ENCODE measurements around the gene HP.

The HP gene

DNA sequence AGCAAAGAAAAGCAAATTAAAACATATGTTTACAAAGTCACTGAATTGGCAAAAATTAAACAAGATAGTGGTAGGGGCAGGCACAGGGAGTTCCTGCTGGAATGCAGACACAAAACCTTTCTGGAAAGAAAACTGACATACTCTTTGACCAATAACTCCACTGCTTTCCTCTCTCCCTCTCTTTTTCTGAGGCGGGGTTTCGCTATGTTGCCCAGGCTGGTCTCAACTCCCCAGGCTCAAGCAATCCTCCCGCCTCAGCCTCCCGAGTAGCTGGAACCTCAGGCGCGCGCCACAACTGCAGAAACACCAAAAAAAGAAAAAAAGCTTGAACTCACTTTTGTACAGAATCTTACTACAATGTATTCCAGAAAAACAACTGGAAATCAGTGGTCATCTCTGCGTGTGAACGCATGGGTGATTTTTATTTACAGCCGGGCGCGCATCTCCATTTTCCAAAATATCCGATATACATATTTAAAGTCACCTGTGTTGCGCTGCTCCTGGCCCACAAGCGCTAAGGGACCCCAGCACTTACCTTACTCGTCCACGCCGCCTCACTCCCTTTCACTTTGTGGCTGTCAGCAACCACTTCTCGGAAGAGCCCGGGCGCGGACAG, 38.6 kb downstream of the HP start:
- DNase-seq = peak; percentile 23

DNA sequence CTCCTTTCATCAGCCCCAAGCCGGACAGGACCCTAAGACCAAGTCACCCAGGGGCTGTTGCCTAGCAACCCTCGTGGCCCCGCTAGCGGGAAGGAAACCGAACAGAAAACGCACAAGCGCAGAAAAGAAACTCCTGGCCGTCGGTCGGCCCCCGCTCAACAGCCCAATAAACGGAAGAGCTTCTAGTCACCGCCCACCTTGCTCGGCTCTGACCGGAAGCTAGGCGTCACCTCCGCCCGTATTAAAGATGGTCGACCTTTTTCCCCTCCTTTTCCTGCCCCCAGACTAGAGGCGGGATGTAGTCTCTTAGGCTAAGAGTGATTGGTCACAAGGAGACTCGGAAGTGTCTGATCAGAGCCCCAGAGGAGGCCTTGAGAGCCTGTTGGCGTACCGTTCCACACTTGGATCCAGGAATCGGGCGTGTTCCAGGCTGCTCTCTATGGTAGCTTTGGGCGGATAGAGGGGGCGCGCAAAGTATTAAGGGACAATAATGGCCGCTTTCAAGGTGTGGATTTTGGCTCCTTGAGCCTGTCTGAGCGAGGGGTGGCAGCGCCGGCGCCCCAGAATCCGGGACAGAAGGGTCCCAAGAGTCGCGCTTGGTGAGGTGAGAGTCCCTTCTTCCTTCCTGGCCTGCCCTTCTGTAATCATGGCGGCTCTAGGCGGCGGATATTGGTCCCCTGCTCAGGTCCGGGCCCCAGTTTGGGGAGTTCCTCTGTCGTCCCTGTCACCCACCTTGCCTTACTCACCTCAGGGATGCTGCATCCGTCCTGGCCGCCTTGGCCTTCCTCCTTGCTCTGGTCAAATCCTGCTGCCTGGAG, 39.4 kb downstream of the HP start, which contains the start of the genes DHX38 and TXNL4B:
Gene DHX38 (plus strand): TSS at position 400 of the 818 bp plus-strand sequence. CDS start 2,311 bp downstream, outside the sequence.
Gene TXNL4B (minus strand): TSS at position 173 of the 818 bp plus-strand sequence. CDS start 2,871 bp downstream, outside the sequence.
- DNase-seq = peak; percentile 99

DNA sequence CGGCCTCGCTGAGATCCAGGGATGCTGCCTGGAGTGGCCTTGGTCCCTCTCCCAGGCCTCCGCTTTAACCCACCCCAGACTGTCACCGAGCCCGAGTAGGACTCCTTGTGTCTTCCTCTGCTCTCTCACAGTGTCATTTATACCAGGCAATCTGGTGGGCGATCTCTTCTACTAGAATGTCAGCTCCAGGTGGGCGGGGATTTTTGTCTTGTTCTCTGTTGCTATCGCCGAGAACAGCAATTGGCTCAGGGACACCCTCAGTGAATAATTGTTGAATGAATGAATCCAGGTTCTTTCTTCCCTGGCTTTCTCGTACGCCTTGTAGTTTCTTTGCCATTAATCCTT, 39.9 kb downstream of the HP start:
- DNase-seq = peak; percentile 21

DNA sequence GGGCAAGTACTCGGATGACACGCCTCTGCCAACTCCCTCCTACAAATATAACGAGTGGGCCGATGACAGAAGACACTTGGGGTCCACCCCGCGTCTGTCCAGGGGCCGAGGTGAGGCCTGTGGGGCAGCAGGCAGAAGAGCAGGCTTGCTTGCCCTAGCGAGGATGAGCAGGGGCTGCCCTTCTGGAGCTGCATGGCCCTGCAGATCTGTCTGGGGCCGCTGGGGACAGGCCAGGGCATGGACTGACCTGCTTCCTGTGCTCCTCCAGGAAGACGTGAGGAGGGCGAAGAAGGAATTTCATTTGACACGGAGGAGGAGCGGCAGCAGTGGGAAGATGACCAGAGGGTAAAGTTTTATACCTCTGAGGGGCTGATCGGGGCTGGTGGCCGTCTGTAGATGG, 44.6 kb downstream of the HP start:
- DNase-seq = no peak

DNA sequence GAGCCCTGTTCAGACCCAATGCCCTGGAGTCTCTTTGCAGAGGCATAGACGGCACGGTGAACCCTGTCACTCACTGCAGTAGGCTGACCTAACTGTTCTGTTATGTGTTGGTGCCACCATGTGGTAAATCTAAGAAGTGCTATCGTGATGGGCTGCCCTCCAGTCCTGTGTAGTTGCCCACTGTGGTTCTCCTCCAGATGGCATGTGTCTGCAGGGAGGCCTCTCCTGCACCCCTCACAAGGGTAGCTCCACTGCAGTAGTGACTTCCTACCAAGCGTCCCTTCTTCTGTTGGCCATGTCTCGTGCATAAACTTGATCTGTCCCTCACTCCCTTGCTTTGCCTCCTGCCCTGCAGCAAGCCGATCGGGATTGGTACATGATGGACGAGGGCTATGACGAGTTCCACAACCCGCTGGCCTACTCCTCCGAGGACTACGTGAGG, 45.1 kb downstream of the HP start:
- DNase-seq = peak; percentile 72

DNA sequence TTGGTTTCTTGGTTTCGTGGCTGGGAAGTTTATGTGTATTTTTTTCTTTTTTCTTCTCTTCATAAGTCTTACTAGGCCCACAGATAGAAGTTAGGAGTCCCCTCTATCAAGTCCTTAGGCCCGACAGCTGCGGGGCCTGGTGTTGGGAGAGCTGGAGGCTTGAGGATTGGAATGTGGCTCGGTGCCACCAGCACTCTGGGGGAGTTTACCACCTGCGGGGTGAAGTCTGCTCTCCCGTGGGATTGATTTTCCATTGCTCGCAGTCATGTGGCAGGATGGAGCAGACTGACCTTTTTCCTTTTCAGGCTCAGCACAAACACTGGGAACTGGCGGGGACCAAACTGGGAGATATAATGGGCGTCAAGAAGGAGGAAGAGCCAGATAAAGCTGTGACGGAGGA, 46.9 kb downstream of the HP start:
- DNase-seq = no peak

DNA sequence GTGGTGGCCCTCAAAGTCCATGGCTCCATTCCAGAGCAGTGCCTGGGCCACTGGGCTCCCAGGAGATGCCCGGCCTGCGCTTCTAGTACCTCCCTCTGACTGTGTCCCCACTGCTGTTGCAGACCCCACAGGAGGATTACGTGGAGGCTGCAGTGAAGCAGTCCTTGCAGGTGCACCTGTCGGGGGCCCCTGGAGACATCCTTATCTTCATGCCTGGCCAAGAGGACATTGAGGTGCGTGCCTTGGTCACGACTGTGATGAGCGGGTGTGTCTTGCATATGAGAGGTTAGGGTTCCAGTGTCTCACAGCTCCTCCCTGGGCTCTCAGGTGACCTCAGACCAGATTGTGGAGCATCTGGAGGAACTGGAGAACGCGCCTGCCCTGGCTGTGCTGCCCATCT, 50.6 kb downstream of the HP start:
- no peak for DNase-seq

DNA sequence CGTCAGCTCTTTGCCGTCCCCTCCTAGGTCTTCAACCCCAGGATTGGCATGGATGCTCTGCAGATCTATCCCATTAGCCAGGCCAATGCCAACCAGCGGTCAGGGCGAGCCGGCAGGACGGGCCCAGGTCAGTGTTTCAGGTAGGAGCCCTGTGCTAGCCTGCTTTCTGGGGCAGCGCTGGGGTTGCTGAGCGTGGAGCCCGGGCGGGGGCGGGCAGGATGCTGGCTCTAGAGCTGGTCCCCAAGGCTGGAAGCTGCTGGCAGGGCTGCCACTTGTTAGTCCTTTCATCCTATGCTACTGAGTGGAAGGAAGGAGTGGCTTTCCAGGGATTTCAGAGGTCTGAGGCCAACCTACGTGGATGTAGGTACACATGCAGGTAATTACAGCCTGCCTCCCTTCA, 51.7 kb downstream of the HP start:
- DNase-seq = no peak

DNA sequence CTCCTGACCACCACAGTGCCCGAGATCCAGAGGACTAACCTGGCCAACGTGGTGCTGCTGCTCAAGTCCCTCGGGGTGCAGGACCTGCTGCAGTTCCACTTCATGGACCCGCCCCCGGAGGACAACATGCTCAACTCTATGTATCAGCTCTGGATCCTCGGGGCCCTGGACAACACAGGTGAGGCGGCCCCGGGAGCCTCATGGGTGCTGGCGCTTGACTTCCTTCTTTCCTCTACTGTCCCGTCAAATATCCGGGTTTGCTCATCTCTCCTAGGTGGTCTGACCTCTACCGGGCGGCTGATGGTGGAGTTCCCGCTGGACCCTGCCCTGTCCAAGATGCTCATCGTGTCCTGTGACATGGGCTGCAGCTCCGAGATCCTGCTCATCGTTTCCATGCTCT, 53.1 kb downstream of the HP start:
- no peak for DNase-seq

DNA sequence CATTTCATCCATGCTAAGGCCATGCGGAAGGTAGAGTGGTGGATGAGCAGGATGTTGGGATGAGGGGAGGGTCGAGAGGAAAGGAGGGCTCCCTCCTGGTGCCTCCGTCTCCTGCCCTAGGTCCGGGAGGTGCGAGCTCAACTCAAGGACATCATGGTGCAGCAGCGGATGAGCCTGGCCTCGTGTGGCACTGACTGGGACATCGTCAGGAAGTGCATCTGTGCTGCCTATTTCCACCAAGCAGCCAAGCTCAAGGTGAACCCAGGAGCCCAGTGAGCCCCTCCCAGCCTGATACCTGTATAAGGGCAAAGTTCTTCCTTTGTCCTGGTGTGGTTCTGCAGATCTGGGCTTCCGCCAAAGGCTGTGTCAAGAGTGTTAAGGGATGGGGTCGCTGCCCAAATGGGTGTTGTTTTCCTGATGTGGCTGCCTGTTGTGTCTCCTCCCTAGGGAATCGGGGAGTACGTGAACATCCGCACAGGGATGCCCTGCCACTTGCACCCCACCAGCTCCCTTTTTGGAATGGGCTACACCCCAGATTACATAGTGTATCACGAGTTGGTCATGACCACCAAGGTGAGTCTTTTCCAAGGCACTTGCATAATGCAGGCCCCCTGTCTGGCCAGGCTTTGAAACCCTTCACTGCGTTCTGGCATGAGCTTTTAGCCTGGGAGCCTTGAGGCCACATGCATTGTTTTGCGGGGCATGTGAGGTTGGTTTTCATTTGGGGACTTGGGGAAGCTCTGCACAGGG, 54.2 kb downstream of the HP start:
- DNase-seq = no peak

DNA sequence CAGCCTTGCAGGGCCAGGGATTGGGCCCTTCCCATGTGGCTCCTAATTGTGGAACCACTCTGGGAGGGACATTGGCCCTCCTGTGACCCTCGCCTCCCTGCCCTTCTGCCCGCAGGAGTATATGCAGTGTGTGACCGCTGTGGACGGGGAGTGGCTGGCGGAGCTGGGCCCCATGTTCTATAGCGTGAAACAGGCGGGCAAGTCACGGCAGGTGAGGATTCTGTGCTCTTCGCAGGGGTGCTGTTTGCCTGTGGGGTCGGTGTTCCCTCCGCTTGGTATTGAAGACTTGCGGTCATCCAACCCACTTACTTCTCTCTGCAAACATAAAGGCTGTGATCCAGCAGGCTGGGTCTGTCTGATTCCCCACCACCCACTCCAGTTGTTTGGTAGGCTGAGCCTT, 55.0 kb downstream of the HP start:
- DNase-seq = no peak

DNA sequence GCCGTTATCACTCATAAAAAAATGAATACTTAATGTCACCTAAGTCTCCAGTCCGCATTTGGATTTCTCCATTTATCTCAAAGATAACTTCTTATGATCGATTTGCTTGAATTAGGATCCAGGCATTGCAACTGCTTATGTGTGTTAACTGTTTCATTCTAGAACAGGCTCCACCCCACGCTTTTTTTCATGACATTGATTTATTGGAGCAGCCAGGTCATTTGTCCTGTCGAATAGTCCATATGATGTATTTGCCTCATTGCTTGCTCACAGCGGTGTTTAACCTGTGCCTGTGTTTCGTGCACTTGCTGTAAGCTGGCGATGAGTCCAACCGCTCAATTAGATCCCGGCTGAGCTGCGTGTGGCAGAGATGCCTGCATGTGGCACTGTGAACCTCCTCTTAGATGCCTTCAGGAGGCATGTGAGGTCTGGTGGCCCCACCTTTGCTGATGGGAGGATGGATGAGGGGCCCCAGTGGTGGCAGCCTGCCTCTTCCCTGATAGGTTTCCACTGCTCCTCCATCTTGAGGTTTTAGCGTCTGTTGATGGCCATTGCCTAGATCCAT, 55.7 kb downstream of the HP start:
- no peak for DNase-seq

Data from NCI-H82 (cell line).